Trophoblast cell (in vitro differentiated cells and primary cell): ENCODE measurements around the gene BRCA2.

Source experiments
- DNase-seq, 2 donors: peaks; one replicate each; pipeline ENCODE4 v3.0.0-alpha.2; 2016
- H2AFZ ChIP-seq: 2 replicates; pipeline ENCODE4 v1.6.1; 2013; ENCODE audit warnings: low read length, moderate library complexity, mild to moderate bottlenecking; ENCODE audit not compliant: insufficient read depth, poor library complexity
- H2AK5ac ChIP-seq: 2 replicates; pipeline ENCODE4 v1.6.1; 2013; ENCODE audit warnings: mild to moderate bottlenecking, low read length
- H2BK120ac ChIP-seq: 2 replicates; pipeline ENCODE4 v1.6.1; 2013; ENCODE audit warnings: low read length, mild to moderate bottlenecking, moderate library complexity; ENCODE audit not compliant: insufficient read depth, poor library complexity
- H2BK12ac ChIP-seq: 2 replicates; pipeline ENCODE4 v1.6.1; 2013; ENCODE audit warnings: mild to moderate bottlenecking, low read length, moderate library complexity
- H2BK5ac ChIP-seq: 2 replicates; pipeline ENCODE4 v1.6.1; 2013; ENCODE audit warnings: low read length, low read depth, moderate library complexity, mild to moderate bottlenecking; ENCODE audit not compliant: poor library complexity
- H3K14ac ChIP-seq: 2 replicates; pipeline ENCODE4 v1.6.1; 2013; ENCODE audit warnings: mild to moderate bottlenecking, low read length
- H3K18ac ChIP-seq: 2 replicates; pipeline ENCODE4 v1.6.1; 2013; ENCODE audit warnings: mild to moderate bottlenecking, low read length
- H3K23ac ChIP-seq: 2 replicates; pipeline ENCODE4 v1.6.1; 2013; ENCODE audit warnings: low read length
- H3K27ac ChIP-seq: 2 replicates; pipeline ENCODE4 v1.5.1; 2013; ENCODE audit warnings: low read depth, mild to moderate bottlenecking, inconsistent platforms, low read length, moderate library complexity
- H3K27me3 ChIP-seq: 2 replicates; pipeline ENCODE4 v1.6.1; 2013; ENCODE audit warnings: inconsistent platforms, mild to moderate bottlenecking, low read length, moderate library complexity; ENCODE audit not compliant: insufficient read depth
- H3K36me3 ChIP-seq, 2 experiments: 1 replicate in 1 of 2; 2 replicates in 1 of 2; pipeline ENCODE4 v1.6.1; 2013; ENCODE audit warnings: low read length in 2 of 2, mild to moderate bottlenecking in 2 of 2, moderate library complexity in 1 of 2; ENCODE audit not compliant: insufficient read depth in 2 of 2, control insufficient read depth in 1 of 2
- H3K4ac ChIP-seq: 2 replicates; pipeline ENCODE4 v1.6.1; 2013; ENCODE audit warnings: low read depth, mild to moderate bottlenecking, low read length, moderate library complexity
- H3K4me1 ChIP-seq, 2 experiments: 1 replicate in 1 of 2; 2 replicates in 1 of 2; pipeline ENCODE4 v1.6.1; 2013; ENCODE audit warnings: low read length in 2 of 2, mild to moderate bottlenecking in 2 of 2, moderate library complexity in 1 of 2; ENCODE audit not compliant: insufficient read depth in 2 of 2, control insufficient read depth in 1 of 2
- H3K4me2 ChIP-seq: 2 replicates; pipeline ENCODE4 v1.6.1; 2013; ENCODE audit warnings: inconsistent platforms, mild to moderate bottlenecking, low read length, moderate library complexity
- H3K4me3 ChIP-seq: 2 replicates; pipeline ENCODE4 v1.5.1; 2013; ENCODE audit warnings: mild to moderate bottlenecking, low read depth, low read length, inconsistent platforms
- H3K79me1 ChIP-seq: one replicate; pipeline ENCODE4 v1.6.1; 2013; ENCODE audit warnings: low read length
- H3K79me2 ChIP-seq: 2 replicates; pipeline ENCODE4 v1.6.1; 2013; ENCODE audit warnings: low read length, mild to moderate bottlenecking; ENCODE audit not compliant: control insufficient read depth, insufficient read depth, poor library complexity
- H3K9ac ChIP-seq: 2 replicates; pipeline ENCODE4 v1.6.1; 2013; ENCODE audit warnings: mild to moderate bottlenecking, low read length
- H3K9me3 ChIP-seq: 2 replicates; pipeline ENCODE4 v1.6.1; 2013; ENCODE audit warnings: low read depth, mild to moderate bottlenecking, control low read depth, inconsistent platforms, low read length; ENCODE audit not compliant: insufficient read depth
- H4K12ac ChIP-seq: 2 replicates; pipeline ENCODE4 v1.6.1; 2013; ENCODE audit warnings: low read depth, mild to moderate bottlenecking, low read length, moderate library complexity
- H4K8ac ChIP-seq: 2 replicates; pipeline ENCODE4 v1.6.1; 2013; ENCODE audit warnings: low read depth, mild to moderate bottlenecking, low read length, moderate library complexity
- H4K91ac ChIP-seq: one replicate; pipeline ENCODE4 v1.6.1; 2013; ENCODE audit warnings: low read depth, mild to moderate bottlenecking, low read length, moderate library complexity
- WGBS: extraction: QIAGEN DNeasy Blood & Tissue Kit; methylation state at CpG from one replicate; pipeline ENCODE4 v1.1.7; 2013; ENCODE audit warnings: missing lambda C conversion rate; ENCODE audit not compliant: insufficient read length, insufficient coverage; ENCODE audit errors: extremely low coverage; 5-methylcytosine and 5-hydroxymethylcytosine counted together

Gene BRCA2

GRCh38 chr13:32370805-32371204 lies 55.5 kb downstream of the BRCA2 start:
- Histone ChIP-seq H2BK12ac (no peak overlapping the region), H3K23ac (no peak overlapping the region), H4K12ac (no peak overlapping the region), H3K36me3 (peaks cover 6 to 12% of the 10 kb centered on the region in 2 experiments), H3K9me3 (peaks cover 6% of the 10 kb centered on the region), H3K18ac (no peak overlapping the region), H3K79me1 (no peaks in the 10 kb centered on the region), H3K4me2 (no peak overlapping the region), H3K27me3 (no peaks in the 10 kb centered on the region), H2BK5ac (no peak overlapping the region), H4K8ac (no peak overlapping the region), H3K79me2 (no peaks in the 10 kb centered on the region), H3K9ac (no peak overlapping the region), H3K4me3 (no peak overlapping the region), H2AK5ac (no peak overlapping the region), H4K91ac (no peak overlapping the region), H3K4me1 (no peaks in the 10 kb centered on the region), H3K27ac (no peak overlapping the region), H3K14ac (no peak overlapping the region), H2AFZ (no peak overlapping the region), H3K4ac (no peak overlapping the region), H2BK120ac (no peak overlapping the region)
- no peak for DNase-seq
- WGBS: no CpG with 5 or more reads among the region's 2 CpGs

GRCh38 chr13:32376642-32377415 lies 61.5 kb downstream of the BRCA2 start:
- Histone ChIP-seq H2BK5ac (no peak overlapping the region), H3K4me3 (no peak overlapping the region), H3K23ac (no peak overlapping the region), H3K27me3 (no peaks in the 10 kb centered on the region), H4K8ac (no peak overlapping the region), H4K91ac (no peak overlapping the region), H3K4me1 (no peaks in the 10 kb centered on the region), H3K79me1 (no peaks in the 10 kb centered on the region), H3K14ac (no peak overlapping the region), H3K36me3 (peaks cover 7 to 13% of the 10 kb centered on the region in 2 experiments), H3K9ac (no peak overlapping the region), H4K12ac (no peak overlapping the region), H2BK120ac (no peak overlapping the region), H2AK5ac (no peak overlapping the region), H3K9me3 (peaks cover 6% of the 10 kb centered on the region), H2BK12ac (no peak overlapping the region), H3K4ac (no peak overlapping the region), H3K27ac (no peak overlapping the region), H3K18ac (no peak overlapping the region), H3K4me2 (no peak overlapping the region), H2AFZ (no peak overlapping the region), H3K79me2 (no peaks in the 10 kb centered on the region)
- peak; percentile 17 to 88 for DNase-seq
- no CpG with 5 or more reads among the region's 13 CpGs for WGBS

- no peak overlapping the region for H4K8ac ChIP-seq
Measured at GRCh38 chr13:32378012-32378411, 62.7 kb downstream of the BRCA2 start.

GRCh38 chr13:32381539-32381938 lies 66.2 kb downstream of the BRCA2 start:
- no peak overlapping the region for H3K9ac ChIP-seq
- H3K9me3 ChIP-seq: no peaks in the 10 kb centered on the region
- H3K4me2 ChIP-seq: no peak overlapping the region
- no CpG with 5 or more reads among the region's 3 CpGs for WGBS
- no peak overlapping the region for H2BK5ac ChIP-seq
- no peak overlapping the region for H3K4ac ChIP-seq
- H3K4me3 ChIP-seq: no peak overlapping the region
- H4K91ac ChIP-seq: no peak overlapping the region
- H3K23ac ChIP-seq: no peak overlapping the region
- no peaks in the 10 kb centered on the region for H3K79me1 ChIP-seq
- H3K36me3 ChIP-seq: peaks cover 1 to 9% of the 10 kb centered on the region in 2 experiments
- H2BK12ac ChIP-seq: no peak overlapping the region
- H3K27ac ChIP-seq: no peak overlapping the region
- no peak overlapping the region for H2AK5ac ChIP-seq
- no peaks in the 10 kb centered on the region for H3K79me2 ChIP-seq
- peak overlapping the region; percentile 51 for H4K8ac ChIP-seq
- H4K12ac ChIP-seq: no peak overlapping the region
- H3K4me1 ChIP-seq: peaks cover 4% of the 10 kb centered on the region in 2 experiments
- no peak overlapping the region for H3K18ac ChIP-seq
- H3K14ac ChIP-seq: no peak overlapping the region
- peak; percentile 21 to 47 for DNase-seq
- H3K27me3 ChIP-seq: no peaks in the 10 kb centered on the region
- no peak overlapping the region for H2BK120ac ChIP-seq
- no peak overlapping the region for H2AFZ ChIP-seq

More at GRCh38 chr13:32378012-32378411, 62.7 kb downstream of the BRCA2 start:
- H4K91ac ChIP-seq: no peak overlapping the region
- no peak overlapping the region for H3K23ac ChIP-seq
- H3K14ac ChIP-seq: no peak overlapping the region
- no CpG with 5 or more reads among the region's 1 CpG for whole genome bisulfite sequencing
- H3K18ac ChIP-seq: no peak overlapping the region
- H3K9me3 ChIP-seq: peaks cover 6% of the 10 kb centered on the region
- H3K4me3 ChIP-seq: no peak overlapping the region
- no peak overlapping the region for H2BK120ac ChIP-seq
- no peak overlapping the region for H4K12ac ChIP-seq
- H3K4me1 ChIP-seq: no peaks in the 10 kb centered on the region
- peaks cover 7 to 10% of the 10 kb centered on the region in 2 experiments for H3K36me3 ChIP-seq
- no peak overlapping the region for H2BK12ac ChIP-seq
- H3K27ac ChIP-seq: no peak overlapping the region
- no peak for DNase-seq
- H3K79me1 ChIP-seq: no peaks in the 10 kb centered on the region
- H3K79me2 ChIP-seq: no peaks in the 10 kb centered on the region
- no peak overlapping the region for H2AK5ac ChIP-seq
- no peak overlapping the region for H3K4me2 ChIP-seq
- no peak overlapping the region for H3K9ac ChIP-seq
- no peak overlapping the region for H2BK5ac ChIP-seq
- no peaks in the 10 kb centered on the region for H3K27me3 ChIP-seq
- H2AFZ ChIP-seq: no peak overlapping the region
- no peak overlapping the region for H3K4ac ChIP-seq
